Fibroblast of villous mesenchyme (primary cell): Measurements from ENCODE around the gene SLC25A17. TPM values are rescaled to one million over a fixed set of nuclear protein-coding genes. Genes with fewer than 3 reads are reported as not detected.

Experiments used
- DNase-seq: peaks from one replicate; pipeline ENCODE4 v3.0.0-alpha.2; 2010; ENCODE audit warnings: low read depth
- H3K4me3 ChIP-seq: 2 replicates; pipeline ENCODE4 v1.5.1; 2011; ENCODE audit warnings: low read depth, mild to moderate bottlenecking, low read length
- total RNA-seq: library from RNA; depleted of rRNA; stranded (reverse); fragments of >200 nt; gene quantifications from 2 replicates; pipeline ENCODE4 v1.2.3, GENCODE V29; 2012
- TF ChIP-seq, protein P1 (sequence below): IDR thresholded peaks from 2 replicates; pipeline ENCODE4 v1.5.1; 2012; ENCODE audit warnings: low read depth, mild to moderate bottlenecking, low read length; ENCODE audit not compliant: insufficient read depth

Gene SLC25A17
- total RNA-seq, 1 donor, result 23.7 TPM

DNA sequence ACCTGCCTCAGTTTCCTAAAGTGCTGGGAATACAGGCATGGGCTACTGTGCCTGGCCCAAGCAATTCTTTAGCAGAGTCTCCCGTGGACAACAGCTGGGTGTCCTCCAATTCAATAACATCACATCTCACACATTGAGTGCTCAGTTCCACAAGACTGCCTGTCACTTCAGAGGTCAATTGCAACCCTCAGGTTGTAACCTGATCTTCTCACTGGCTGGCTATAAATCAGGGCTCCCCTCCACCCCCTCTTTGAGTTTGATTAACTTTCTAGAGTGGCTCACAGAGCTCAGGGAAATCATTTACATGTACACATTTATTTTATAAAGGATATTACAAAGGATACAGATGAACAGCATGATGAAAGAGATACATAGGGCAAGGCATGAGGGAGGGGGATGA is 71.8 kb downstream of the SLC25A17 start:
- DNase-seq, result no peak
- no peak overlapping the region for H3K4me3 ChIP-seq
- TF ChIP-seq, protein P1, sequence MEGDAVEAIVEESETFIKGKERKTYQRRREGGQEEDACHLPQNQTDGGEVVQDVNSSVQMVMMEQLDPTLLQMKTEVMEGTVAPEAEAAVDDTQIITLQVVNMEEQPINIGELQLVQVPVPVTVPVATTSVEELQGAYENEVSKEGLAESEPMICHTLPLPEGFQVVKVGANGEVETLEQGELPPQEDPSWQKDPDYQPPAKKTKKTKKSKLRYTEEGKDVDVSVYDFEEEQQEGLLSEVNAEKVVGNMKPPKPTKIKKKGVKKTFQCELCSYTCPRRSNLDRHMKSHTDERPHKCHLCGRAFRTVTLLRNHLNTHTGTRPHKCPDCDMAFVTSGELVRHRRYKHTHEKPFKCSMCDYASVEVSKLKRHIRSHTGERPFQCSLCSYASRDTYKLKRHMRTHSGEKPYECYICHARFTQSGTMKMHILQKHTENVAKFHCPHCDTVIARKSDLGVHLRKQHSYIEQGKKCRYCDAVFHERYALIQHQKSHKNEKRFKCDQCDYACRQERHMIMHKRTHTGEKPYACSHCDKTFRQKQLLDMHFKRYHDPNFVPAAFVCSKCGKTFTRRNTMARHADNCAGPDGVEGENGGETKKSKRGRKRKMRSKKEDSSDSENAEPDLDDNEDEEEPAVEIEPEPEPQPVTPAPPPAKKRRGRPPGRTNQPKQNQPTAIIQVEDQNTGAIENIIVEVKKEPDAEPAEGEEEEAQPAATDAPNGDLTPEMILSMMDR, result no peak

DNA sequence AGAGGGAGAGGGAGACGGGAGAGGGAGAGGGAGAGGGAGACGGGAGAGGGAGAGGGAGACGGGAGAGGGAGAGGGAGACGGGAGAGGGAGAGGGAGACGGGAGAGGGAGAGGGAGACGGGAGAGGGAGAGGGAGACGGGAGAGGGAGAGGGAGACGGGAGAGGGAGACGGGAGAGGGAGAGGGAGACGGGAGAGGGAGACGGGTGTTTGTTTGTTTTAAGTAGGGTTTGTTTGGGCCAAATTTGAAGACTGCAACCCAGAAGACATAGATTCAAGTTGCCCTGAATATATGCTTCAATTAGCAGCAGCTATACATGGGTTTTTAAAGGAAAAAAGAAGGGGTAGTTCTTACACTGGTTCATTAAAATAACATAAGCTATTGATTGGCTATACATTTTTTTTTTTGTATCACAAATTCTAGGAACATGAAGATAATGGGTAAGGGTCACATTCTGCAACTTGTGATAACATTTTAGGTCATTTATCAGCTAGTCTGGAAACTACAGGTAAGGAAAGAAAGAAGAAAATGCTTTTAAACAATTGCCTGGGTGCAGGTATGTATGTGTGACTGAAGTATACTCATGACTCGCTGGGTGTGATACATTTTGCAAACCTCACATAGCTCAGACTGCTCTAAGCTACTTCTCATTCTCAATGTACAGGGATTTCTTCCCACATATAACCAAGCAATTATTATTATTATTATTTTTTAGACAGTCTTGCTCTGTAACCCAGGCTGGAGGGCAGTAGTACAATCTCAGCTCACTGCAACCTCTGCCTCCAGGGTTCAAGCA is 72.5 kb downstream of the SLC25A17 start:
- TF ChIP-seq, protein P1, result no peak

DNA sequence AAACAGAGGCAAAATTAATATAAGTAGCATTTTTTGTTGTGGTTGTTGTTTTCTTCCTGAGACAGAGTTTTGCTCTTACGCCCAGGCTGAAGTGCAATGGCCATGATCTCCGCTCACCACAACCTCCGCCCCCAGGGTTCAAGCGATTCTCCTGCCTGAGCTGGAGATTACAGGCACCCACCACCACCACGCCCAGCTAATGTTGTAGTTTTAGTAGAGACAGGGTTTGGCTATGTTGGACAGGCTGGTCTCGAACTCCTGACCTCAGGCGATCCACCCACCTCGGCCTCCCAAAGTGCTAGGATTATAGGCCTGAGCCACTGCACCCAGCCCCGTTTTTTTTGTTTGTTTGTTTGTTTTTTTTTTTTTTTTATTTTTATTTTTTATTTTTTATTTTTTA is 75.4 kb downstream of the SLC25A17 start:
- DNase-seq, result no peak
- H3K4me3 ChIP-seq, result no peak overlapping the region
- TF ChIP-seq, protein P1, result no peak

More for the DNA sequence above, 72.5 kb downstream of the SLC25A17 start:
- H3K4me3 ChIP-seq, result no peak overlapping the region
- no peak for DNase-seq

DNA sequence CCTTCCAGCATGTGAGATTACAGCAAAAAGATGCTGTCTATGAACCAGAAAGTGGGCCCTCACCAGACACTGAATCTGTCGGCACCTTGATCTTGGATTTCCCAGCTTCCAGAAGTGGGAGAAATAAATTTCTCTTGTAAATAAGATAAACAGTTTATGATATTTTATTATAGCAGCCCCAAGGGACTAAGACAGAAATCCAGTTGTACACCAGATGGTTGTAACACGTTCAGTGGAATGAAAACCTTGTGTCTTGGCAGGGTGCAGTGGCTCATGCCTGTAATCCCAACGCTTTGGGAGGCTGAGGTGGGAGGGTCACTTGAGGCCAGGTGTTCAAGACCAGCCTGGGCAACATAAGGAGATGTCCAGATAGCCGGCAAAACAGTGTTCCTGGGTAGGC is 78.0 kb downstream of the SLC25A17 start:
- TF ChIP-seq, protein P1, result no peak
- no peak overlapping the region for H3K4me3 ChIP-seq
- peak; percentile 59 for DNase-seq

DNA sequence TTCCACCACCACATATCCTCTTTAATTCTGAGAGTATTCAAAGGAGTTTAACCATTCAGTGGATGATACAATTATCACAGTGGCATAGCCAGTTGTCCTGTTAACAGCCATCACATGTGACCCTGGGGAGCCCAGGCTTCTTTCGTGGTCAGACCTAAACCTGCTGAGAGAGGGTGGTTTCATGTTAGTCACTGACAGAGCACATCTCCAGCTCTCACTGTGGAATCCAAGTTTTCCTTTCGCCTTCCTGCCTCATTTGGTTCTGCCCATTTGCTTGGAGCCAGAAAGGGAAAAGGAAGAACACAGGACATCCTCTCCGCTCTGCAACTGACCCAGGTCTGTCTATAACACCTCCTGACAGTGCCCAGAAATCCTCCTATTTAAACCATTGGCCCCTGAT is 79.4 kb downstream of the SLC25A17 start:
- no peak for DNase-seq
- TF ChIP-seq, protein P1, result no peak

DNA sequence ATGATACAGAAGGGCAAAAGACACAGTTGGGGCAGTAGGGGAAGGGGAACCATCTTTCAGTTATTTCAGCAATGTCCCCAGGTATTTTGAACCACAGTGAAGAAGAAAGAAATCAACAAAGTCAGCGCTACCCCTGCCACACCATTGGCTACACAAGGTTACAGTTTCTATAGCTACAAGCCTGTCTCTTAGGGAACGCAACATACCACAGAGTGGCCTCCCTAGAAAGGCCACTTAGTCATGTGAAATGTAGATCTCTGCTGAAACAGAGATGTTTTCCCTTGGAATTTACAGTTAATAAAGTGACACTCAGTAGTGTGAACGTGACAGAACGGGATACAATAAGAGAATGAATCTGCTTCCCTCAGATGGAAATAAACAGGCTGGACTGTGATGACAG is 85.2 kb downstream of the SLC25A17 start:
- no peak for DNase-seq
- TF ChIP-seq, protein P1, result no peak
- no peak overlapping the region for H3K4me3 ChIP-seq

More for the DNA sequence above, 79.4 kb downstream of the SLC25A17 start:
- H3K4me3 ChIP-seq, result no peak overlapping the region

DNA sequence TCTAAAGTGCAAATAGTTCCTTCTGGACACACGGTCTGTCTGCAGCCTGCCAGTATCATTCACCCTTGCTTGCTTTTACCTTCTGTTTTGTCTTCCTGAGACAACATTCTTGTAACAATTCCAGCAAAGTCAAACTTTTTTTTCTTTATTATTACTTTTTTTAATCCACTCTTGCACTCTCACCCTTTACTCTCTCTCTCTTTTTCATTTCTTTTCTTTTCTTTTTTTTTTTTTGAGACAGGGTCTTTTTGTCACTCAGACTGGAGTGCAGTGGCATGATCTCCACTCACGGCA is 86.2 kb downstream of the SLC25A17 start:
- DNase-seq, result no peak
- TF ChIP-seq, protein P1, result no peak

More for the DNA sequence above, 86.2 kb downstream of the SLC25A17 start:
- H3K4me3 ChIP-seq, result no peak overlapping the region
